Fibroblast of lung (primary cell): ENCODE data around the gene PALLD. TPM values are rescaled to one million over a fixed set of nuclear protein-coding genes. Genes with fewer than 3 reads are reported as not detected.

Source experiments
- DNase-seq, 2 donors: peaks; one replicate each; pipeline versions ENCODE4 v3.0.0 to v3.0.0-alpha.2; 2010; ENCODE audit warnings: low read depth in 2 of 2
- H2AFZ ChIP-seq: 2 replicates; pipeline ENCODE4 v1.5.1; 2012; ENCODE audit warnings: low read length, control low read depth, inconsistent platforms
- H3K27ac ChIP-seq: 2 replicates; pipeline ENCODE4 v1.5.1; 2011; ENCODE audit warnings: low read length, control low read depth; ENCODE audit not compliant: insufficient read depth
- H3K27me3 ChIP-seq: 2 replicates; pipeline ENCODE4 v1.5.1; 2011; ENCODE audit warnings: mild to moderate bottlenecking, low read length; ENCODE audit not compliant: control insufficient read depth, insufficient read depth
- H3K36me3 ChIP-seq: 2 replicates; pipeline ENCODE4 v1.5.1; 2011; ENCODE audit warnings: low read length; ENCODE audit not compliant: control insufficient read depth, insufficient read depth
- H3K4me1 ChIP-seq: 2 replicates; pipeline ENCODE4 v1.5.1; 2011; ENCODE audit warnings: low read length; ENCODE audit not compliant: control insufficient read depth, insufficient read depth; ENCODE audit errors: extremely low read depth
- H3K4me2 ChIP-seq: 2 replicates; pipeline ENCODE4 v1.5.1; 2011; ENCODE audit warnings: low read length, control low read depth; ENCODE audit not compliant: insufficient read depth; ENCODE audit errors: extremely low read depth
- H3K4me3 ChIP-seq, 4 experiments: fragments of 200-600 bp in 1 of 4; sonication (generic) in 1 of 4; replicated peaks in 1 of 4; 2 replicates each; pipeline ENCODE4 v1.5.1; 2011 to 2016; ENCODE audit warnings: low read length in 4 of 4, low read depth in 3 of 4, mild to moderate bottlenecking in 3 of 4, control low read depth in 2 of 4, inconsistent platforms in 1 of 4, mixed read lengths in 1 of 4; ENCODE audit not compliant: insufficient read depth in 1 of 4; ENCODE audit errors: control extremely low read depth in 1 of 4
- H3K79me2 ChIP-seq: 2 replicates; pipeline ENCODE4 v1.5.1; 2012; ENCODE audit warnings: mild to moderate bottlenecking, low read length, inconsistent platforms; ENCODE audit not compliant: control insufficient read depth, insufficient read depth
- H3K9ac ChIP-seq: 2 replicates; pipeline ENCODE4 v1.5.1; 2011; ENCODE audit warnings: mild to moderate bottlenecking, low read length, control low read depth; ENCODE audit not compliant: insufficient read depth
- H3K9me3 ChIP-seq: 2 replicates; pipeline ENCODE4 v1.5.1; 2012; ENCODE audit warnings: low read depth, low read length; ENCODE audit not compliant: control insufficient read depth, insufficient read depth
- H4K20me1 ChIP-seq: 2 replicates; pipeline ENCODE4 v1.5.1; 2011; ENCODE audit warnings: low read length; ENCODE audit not compliant: control insufficient read depth, insufficient read depth; ENCODE audit errors: extremely low read depth
- CTCF ChIP-seq, 2 donors: IDR thresholded peaks in 1 of 2; conservative IDR thresholded peaks in 1 of 2; 1 replicate in 1 of 2; 2 replicates in 1 of 2; pipeline ENCODE4 v1.5.1; 2011 to 2012; ENCODE audit warnings: low read length in 2 of 2, control low read depth in 1 of 2, inconsistent platforms in 1 of 2, low read depth in 1 of 2, mild to moderate bottlenecking in 1 of 2
- EZH2 ChIP-seq: IDR thresholded peaks from 2 replicates; pipeline ENCODE4 v1.5.1; 2012; ENCODE audit warnings: low read length, control low read depth, mild to moderate bottlenecking; ENCODE audit errors: missing control alignments
- polyA plus RNA-seq, 2 donors: library from polyadenylated mRNA; depleted of rRNA in 1 of 2; stranded (reverse) in 1 of 2; unstranded in 1 of 2; fragments of >200 nt; gene quantifications; 2 replicates each; pipeline ENCODE4 v1.2.1, GENCODE V29; 2011 to 2012; ENCODE audit warnings: missing spikeins in 1 of 2
- total RNA-seq: library from RNA; depleted of rRNA; stranded (reverse); fragments of >200 nt; gene quantifications from 2 replicates; pipeline ENCODE4 v1.2.1, GENCODE V29; 2014

Gene PALLD
- total and polyA plus RNA-seq, 2 donors (not counting 1 experiment from before 2014, with no cell fraction given): 200 to 205 TPM

- H3K27ac ChIP-seq: no peak overlapping the region
- H3K36me3 ChIP-seq: no peaks in the 10 kb centered on the region
- no peaks in the 10 kb centered on the region for H3K79me2 ChIP-seq
Measured at GRCh38 chr4:168765322-168765721, 268.5 kb downstream of the PALLD start.

GRCh38 chr4:168765726-168766125, 268.9 kb downstream of the PALLD start:
- Histone ChIP-seq H3K4me1 (peaks cover 4% of the 10 kb centered on the region), H3K27ac (no peak overlapping the region)

More at GRCh38 chr4:168765322-168765721, 268.5 kb downstream of the PALLD start:
- Histone ChIP-seq H4K20me1 (no peaks in the 10 kb centered on the region), H3K9me3 (no peaks in the 10 kb centered on the region), H3K27me3 (no peaks in the 10 kb centered on the region), H3K4me3 (no peak overlapping the region), H2AFZ (no peak overlapping the region), H3K9ac (no peak overlapping the region), H3K4me1 (peaks cover 4% of the 10 kb centered on the region), H3K4me2 (no peak overlapping the region)
- TF ChIP-seq CTCF (conservative IDR thresholded peaks at IDR 0.05 in 1 of 2, IDR thresholded peaks at IDR 0.05 in 1 of 2; ENCODE audit: low read depth in 1 of 2, low read length in 2 of 2) (no peak), EZH2 (no peak)
- no peak for DNase-seq

GRCh38 chr4:168766604-168767316, 269.9 kb downstream of the PALLD start:
- peak; percentile 84 to 93 for DNase-seq

More at GRCh38 chr4:168765726-168766125, 268.9 kb downstream of the PALLD start:
- Histone ChIP-seq H3K4me3 (no peak overlapping the region), H3K27me3 (no peaks in the 10 kb centered on the region), H3K79me2 (no peaks in the 10 kb centered on the region), H3K9me3 (no peaks in the 10 kb centered on the region), H4K20me1 (no peaks in the 10 kb centered on the region), H3K4me2 (no peak overlapping the region), H3K9ac (no peak overlapping the region), H2AFZ (no peak overlapping the region), H3K36me3 (no peaks in the 10 kb centered on the region)
- TF ChIP-seq EZH2: no peak
- no peak for TF ChIP-seq CTCF (conservative IDR thresholded peaks at IDR 0.05 in 1 of 2, IDR thresholded peaks at IDR 0.05 in 1 of 2; ENCODE audit: low read depth in 1 of 2, low read length in 2 of 2)
- peak; percentile 79 to 96 for DNase-seq

More at GRCh38 chr4:168766604-168767316, 269.9 kb downstream of the PALLD start:
- TF ChIP-seq CTCF (conservative IDR thresholded peaks at IDR 0.05 in 1 of 2, IDR thresholded peaks at IDR 0.05 in 1 of 2; ENCODE audit: low read depth in 1 of 2, low read length in 2 of 2): no peak
- no peak for TF ChIP-seq EZH2
- Histone ChIP-seq H3K9me3 (no peaks in the 10 kb centered on the region), H3K4me2 (no peak overlapping the region), H3K79me2 (no peaks in the 10 kb centered on the region), H3K36me3 (no peaks in the 10 kb centered on the region), H3K27ac (peak overlapping the region; percentile 30), H3K9ac (no peak overlapping the region), H3K27me3 (no peaks in the 10 kb centered on the region), H4K20me1 (no peaks in the 10 kb centered on the region), H2AFZ (no peak overlapping the region), H3K4me1 (peaks cover 4% of the 10 kb centered on the region), H3K4me3 (no peak overlapping the region)
